GM18498 (cell line): Measurements from ENCODE around the gene SLC16A7.

Experiments
- ATAC-seq: cut with Tn5 transposase; IDR thresholded peaks from one replicate; pipeline ENCODE4 v1.9.1; 2021; ENCODE audit warnings: mild to moderate bottlenecking, moderate library complexity; ENCODE audit not compliant: unreplicated experiment

SLC16A7 gene

GRCh38 chr12:59833408-59833807 lies 237.6 kb downstream of the SLC16A7 start:
- no peak for ATAC-seq

DNA sequence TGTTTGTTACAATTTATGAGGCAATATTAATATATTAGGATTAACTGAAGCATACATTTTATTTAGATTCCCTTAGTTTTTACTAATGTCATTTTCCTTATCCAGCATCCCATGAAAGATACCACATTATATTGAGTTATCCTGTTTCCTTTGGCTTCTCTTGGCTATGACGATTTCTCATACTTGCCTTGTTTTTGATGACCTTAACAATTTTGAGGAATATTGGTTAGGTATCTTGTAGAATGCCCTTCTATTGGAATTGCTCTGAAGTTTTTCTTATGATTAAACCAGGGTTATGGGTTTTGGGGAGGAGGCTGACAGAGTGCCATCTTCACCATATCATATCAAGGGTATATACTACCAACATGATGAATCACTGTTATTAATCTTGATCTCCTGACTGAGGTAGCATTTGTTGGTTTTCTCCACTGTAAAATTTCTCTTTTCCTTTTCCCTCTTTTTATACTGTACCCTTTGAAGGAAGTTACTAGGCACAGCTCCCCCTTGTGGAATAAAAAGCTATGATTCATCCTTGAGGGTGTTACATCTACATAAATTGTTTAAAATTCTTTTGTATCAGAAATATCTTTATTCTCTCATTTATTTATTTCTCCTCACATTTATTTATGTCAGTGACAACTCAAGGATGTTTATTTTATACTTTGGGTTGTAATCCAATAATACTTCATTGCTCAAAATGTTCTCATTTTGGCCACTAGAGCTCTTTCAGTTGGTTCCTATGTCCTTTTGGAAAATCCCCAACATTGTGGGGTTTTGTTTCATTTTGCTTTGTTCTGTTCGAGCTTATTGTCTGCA lies 239.0 kb downstream of the SLC16A7 start:
- ATAC-seq = peak; percentile 49
